ENCODE data around the gene SLC23A1.

The SLC23A1 gene

GRCh38 chr5:139363937-139364336, 19.2 kb downstream of the SLC23A1 start:
- TF ChIP-seq USF1 (IDR thresholded peaks at IDR 0.05): no peak
- TF ChIP-seq TAF1 (IDR thresholded peaks at IDR 0.05; ENCODE audit: low read depth): no peak
- no peak for TF ChIP-seq YY1 (IDR thresholded peaks at IDR 0.05; ENCODE audit: low read depth)
- no peak for TF ChIP-seq MAX (IDR thresholded peaks at IDR 0.05)
- no peak for TF ChIP-seq EGR1 (IDR thresholded peaks at IDR 0.05)
- no peak for TF ChIP-seq ZBTB7A (IDR thresholded peaks at IDR 0.05; ENCODE audit: low read depth)
- TF ChIP-seq CEBPB (IDR thresholded peaks at IDR 0.05): no peak
- no peak for TF ChIP-seq TCF12 (IDR thresholded peaks at IDR 0.05; ENCODE audit: low read depth)
- no peak for TF ChIP-seq REST (IDR thresholded peaks at IDR 0.05; ENCODE audit: low read depth)
- no peak for TF ChIP-seq TEAD4 (IDR thresholded peaks at IDR 0.05)
- TF ChIP-seq RAD21 (IDR thresholded peaks at IDR 0.05; ENCODE audit: low read depth): no peak

- TF ChIP-seq EP300 (IDR thresholded peaks at IDR 0.05; ENCODE audit: borderline replicate concordance): no peak
- TF ChIP-seq CEBPB (IDR thresholded peaks at IDR 0.05): no peak
- no peak for TF ChIP-seq EGR1 (IDR thresholded peaks at IDR 0.05)
- TF ChIP-seq USF1 (IDR thresholded peaks at IDR 0.05): no peak
- no peak for TF ChIP-seq RAD21 (IDR thresholded peaks at IDR 0.05; ENCODE audit: low read depth)
- TF ChIP-seq FOXM1 (IDR thresholded peaks at IDR 0.05; ENCODE audit: borderline replicate concordance, low read depth): no peak
- no peak for TF ChIP-seq TCF12 (IDR thresholded peaks at IDR 0.05; ENCODE audit: low read depth)
- no peak for TF ChIP-seq TAF1 (IDR thresholded peaks at IDR 0.05; ENCODE audit: low read depth)
- TF ChIP-seq CREB1 (IDR thresholded peaks at IDR 0.05; ENCODE audit: low read depth): no peak
- TF ChIP-seq MAX (IDR thresholded peaks at IDR 0.05): no peak
- no peak for TF ChIP-seq YY1 (IDR thresholded peaks at IDR 0.05; ENCODE audit: low read depth)
- no peak for TF ChIP-seq TEAD4 (IDR thresholded peaks at IDR 0.05)
- no peak for TF ChIP-seq REST (IDR thresholded peaks at IDR 0.05; ENCODE audit: low read depth)
- no peak for TF ChIP-seq ZBTB7A (IDR thresholded peaks at IDR 0.05; ENCODE audit: low read depth)
- no peak for TF ChIP-seq NFIC (IDR thresholded peaks at IDR 0.05)
These were observed 21.2 kb downstream of the SLC23A1 start for GRCh38 chr5:139361835-139362429.

GRCh38 chr5:139360384-139360783, 22.7 kb downstream of the SLC23A1 start:
- TF ChIP-seq NFIC (IDR thresholded peaks at IDR 0.05) (no peak), TCF12 (IDR thresholded peaks at IDR 0.05; ENCODE audit: low read depth) (no peak), TAF1 (IDR thresholded peaks at IDR 0.05; ENCODE audit: low read depth) (no peak), EGR1 (IDR thresholded peaks at IDR 0.05) (no peak), EP300 (IDR thresholded peaks at IDR 0.05; ENCODE audit: borderline replicate concordance) (no peak)

GRCh38 chr5:139358064-139358463, 25.0 kb downstream of the SLC23A1 start:
- no peak for TF ChIP-seq EGR1 (IDR thresholded peaks at IDR 0.05)
- TF ChIP-seq TCF12 (IDR thresholded peaks at IDR 0.05; ENCODE audit: low read depth): no peak
- no peak for TF ChIP-seq ZBTB7A (IDR thresholded peaks at IDR 0.05; ENCODE audit: low read depth)
- no peak for TF ChIP-seq NFIC (IDR thresholded peaks at IDR 0.05)
- no peak for TF ChIP-seq MAX (IDR thresholded peaks at IDR 0.05)
- no peak for TF ChIP-seq USF1 (IDR thresholded peaks at IDR 0.05)
- TF ChIP-seq YY1 (IDR thresholded peaks at IDR 0.05; ENCODE audit: low read depth): no peak

- TF ChIP-seq TAF1 (IDR thresholded peaks at IDR 0.05; ENCODE audit: low read depth) (no peak), TEAD4 (IDR thresholded peaks at IDR 0.05) (no peak), RAD21 (IDR thresholded peaks at IDR 0.05; ENCODE audit: low read depth) (no peak), EP300 (IDR thresholded peaks at IDR 0.05; ENCODE audit: borderline replicate concordance) (no peak), USF1 (IDR thresholded peaks at IDR 0.05) (no peak)
These were observed 28.9 kb downstream of the SLC23A1 start for GRCh38 chr5:139354186-139354585.

All from Ishikawa (cell line).